HCT116 (cell line): ENCODE data around the gene EYA4. TPM values are rescaled to one million over a fixed set of nuclear protein-coding genes. Genes with fewer than 3 reads are reported as not detected.

Experiments used
- ATAC-seq: fragments of 200-7000 bp; cut with Tn5 transposase; 2 replicates; pipeline ENCODE4 v1.9.1; 2020; ENCODE audit warnings: mild to moderate bottlenecking, moderate library complexity
- BruUV-seq: library from RNA; stranded (reverse); fragments of 400-500 nt; replicated peaks from 2 replicates; lab custom pipeline; 2021; lab: Mats Ljungman, UMichigan
- CTCF ChIA-PET: fragments of 300-600 bp; sonication (Branson Sonifier 250); formaldehyde crosslinking; loops from one replicate; lab custom pipeline; 2021; ENCODE audit warnings: antibody characterized with exemption; lab: Charles Lee
- POLR2A ChIA-PET: fragments of 300-600, 350-600 bp; sonication (Branson Sonifier 250); formaldehyde crosslinking; loops from one replicate; lab custom pipeline; 2021; ENCODE audit warnings: antibody characterized with exemption; lab: Charles Lee
- RAD21 ChIA-PET, 2 experiments: fragments of 300-600 bp; sonication (Branson Sonifier 250); formaldehyde crosslinking; loops; one replicate each; lab custom pipeline; 2023; ENCODE audit warnings: low total read pairs in 2 of 2; ENCODE audit not compliant: uncharacterized antibody in 2 of 2, unreplicated experiment in 2 of 2, low non-redundant PET in 1 of 2; lab: Charles Lee
- DNase-seq: peaks from one replicate; pipeline ENCODE4 v3.0.0-alpha.2; 2010; ENCODE audit warnings: low read depth, low spot score
- H2AFZ ChIP-seq: fragments of 200-600 bp; shearing (Covaris generic), sonication (generic); 2 replicates; pipeline ENCODE4 v1.6.1; 2017; ENCODE audit warnings: low read depth, mixed run types, mixed read lengths, antibody characterized with exemption, low read length; ENCODE audit not compliant: poor library complexity, severe bottlenecking
- H3K27ac ChIP-seq: 2 replicates; pipeline ENCODE4 v1.5.1; 2012; ENCODE audit warnings: low read depth, low read length
- H3K27me3 ChIP-seq: fragments of 200-600 bp; sonication (generic); 2 replicates; pipeline ENCODE4 v1.6.1; 2016; ENCODE audit warnings: mixed run types, low read length, mixed read lengths; ENCODE audit not compliant: insufficient read depth
- H3K36me3 ChIP-seq, 2 experiments: fragments of 200-500 bp in 1 of 2; fragments of 200-600 bp in 1 of 2; sonication (Bioruptor generic) in 1 of 2; sonication (generic) in 1 of 2; 2 replicates each; pipeline versions ENCODE4 v1.5.1 to v1.6.1; 2014 to 2016; ENCODE audit warnings: low read length in 2 of 2, inconsistent platforms in 1 of 2, mixed read lengths in 1 of 2, mixed run types in 1 of 2; ENCODE audit not compliant: insufficient read depth in 2 of 2, control insufficient read depth in 1 of 2
- H3K4me1 ChIP-seq, 2 experiments: fragments of 200-600 bp in 1 of 2; sonication (generic) in 1 of 2; 2 replicates each; pipeline versions ENCODE4 v1.5.1 to v1.6.1; 2012 to 2017; ENCODE audit warnings: low read length in 2 of 2, inconsistent platforms in 1 of 2, mild to moderate bottlenecking in 1 of 2, mixed read lengths in 1 of 2, mixed run types in 1 of 2, moderate library complexity in 1 of 2; ENCODE audit not compliant: insufficient read depth in 2 of 2, control insufficient read depth in 1 of 2
- H3K4me2 ChIP-seq: fragments of 200-600 bp; sonication (generic); 2 replicates; pipeline ENCODE4 v1.6.1; 2017; ENCODE audit warnings: mixed run types, low read length, mixed read lengths
- H3K4me3 ChIP-seq, 2 experiments: fragments of 200-600 bp in 1 of 2; sonication (generic) in 1 of 2; replicated peaks in 1 of 2; 2 replicates each; pipeline ENCODE4 v1.5.1; 2011 to 2016; ENCODE audit warnings: low read length in 2 of 2, control low read depth in 1 of 2, low read depth in 1 of 2, mild to moderate bottlenecking in 1 of 2, mixed read lengths in 1 of 2, mixed run types in 1 of 2
- H3K79me2 ChIP-seq: fragments of 200-600 bp; sonication (generic); 2 replicates; pipeline ENCODE4 v1.6.1; 2017; ENCODE audit warnings: mild to moderate bottlenecking, mixed run types, low read length, moderate library complexity, mixed read lengths; ENCODE audit not compliant: insufficient read depth
- H3K9ac ChIP-seq: fragments of 200-600 bp; sonication (generic); 2 replicates; pipeline ENCODE4 v1.6.1; 2016; ENCODE audit warnings: low read length, mixed read lengths
- H3K9me2 ChIP-seq: fragments of 200-600 bp; sonication (generic), shearing (Covaris generic); 2 replicates; pipeline ENCODE4 v1.6.1; 2017; ENCODE audit warnings: mixed run types, mild to moderate bottlenecking, moderate library complexity; ENCODE audit not compliant: insufficient read depth
- H3K9me3 ChIP-seq, 2 experiments: fragments of 200-500 bp in 1 of 2; fragments of 200-600 bp in 1 of 2; sonication (Bioruptor generic) in 1 of 2; sonication (generic) in 1 of 2; 2 replicates each; pipeline ENCODE4 v1.6.1; 2014 to 2017; ENCODE audit warnings: low read length in 2 of 2, mixed read lengths in 2 of 2, inconsistent platforms in 1 of 2, low read depth in 1 of 2, mild to moderate bottlenecking in 1 of 2, mixed run types in 1 of 2, moderate library complexity in 1 of 2; ENCODE audit not compliant: control insufficient read depth in 1 of 2, insufficient read depth in 1 of 2
- H4K20me1 ChIP-seq: fragments of 200-600 bp; sonication (generic), shearing (Covaris generic); 2 replicates; pipeline ENCODE4 v1.6.1; 2017; ENCODE audit warnings: mixed run types, mild to moderate bottlenecking, moderate library complexity; ENCODE audit not compliant: insufficient read depth
- ATF3 ChIP-seq: IDR thresholded peaks from 2 replicates; pipeline ENCODE4 v1.6.1; 2012
- CBX3 ChIP-seq: IDR thresholded peaks from 2 replicates; pipeline ENCODE4 v1.6.1; 2012; ENCODE audit warnings: low read depth
- CEBPB ChIP-seq: IDR thresholded peaks from 2 replicates; pipeline ENCODE4 v1.6.1; 2012; ENCODE audit warnings: low read depth
- ELF1 ChIP-seq: IDR thresholded peaks from 2 replicates; pipeline ENCODE4 v1.6.1; 2012; ENCODE audit warnings: low read depth, borderline replicate concordance
- EZH2 ChIP-seq: fragments of 200-600 bp; sonication (generic); IDR thresholded peaks from 2 replicates; pipeline ENCODE4 v1.6.1; 2017; ENCODE audit warnings: antibody characterized with exemption, mixed run types
- EZH2phosphoT487 ChIP-seq: fragments of 200-600 bp; IDR thresholded peaks from 2 replicates; pipeline ENCODE4 v1.6.1; 2018; ENCODE audit warnings: antibody characterized with exemption, borderline replicate concordance
- FOSL1 ChIP-seq: IDR thresholded peaks from 2 replicates; pipeline ENCODE4 v1.6.1; 2012; ENCODE audit warnings: low read depth
- JUND ChIP-seq: IDR thresholded peaks from 2 replicates; pipeline ENCODE4 v1.6.1; 2012
- RAD21 ChIP-seq: IDR thresholded peaks from 2 replicates; pipeline ENCODE4 v1.6.1; 2012; ENCODE audit warnings: low read depth, mild to moderate bottlenecking
- SP1 ChIP-seq: IDR thresholded peaks from 2 replicates; pipeline ENCODE4 v1.6.1; 2012; ENCODE audit warnings: low read depth
- SRF ChIP-seq: IDR thresholded peaks from 2 replicates; pipeline ENCODE4 v1.6.1; 2012; ENCODE audit warnings: low read depth
- TCF7L2 ChIP-seq: IDR thresholded peaks from 2 replicates; pipeline ENCODE4 v1.7.0; 2011; ENCODE audit warnings: borderline replicate concordance, inconsistent platforms; ENCODE audit not compliant: insufficient read depth, insufficient read length; ENCODE audit errors: extremely low read depth
- ZNF274 ChIP-seq: fragments of 200-500 bp; sonication (Bioruptor generic); IDR thresholded peaks from 2 replicates; pipeline ENCODE4 v1.6.1; 2014; ENCODE audit warnings: mild to moderate bottlenecking, low read depth, low read length, inconsistent platforms
- intact Hi-C: fragments of 100-400 bp; cut with micrococcal nuclease; formaldehyde crosslinking; loops from 2 replicates; pipeline ENCODE4 v1.10.0; 2022
- total RNA-seq: library from RNA; stranded (reverse); gene quantifications from one replicate; pipeline ENCODE4 v1.2.1, GENCODE V29; 2021; ENCODE audit not compliant: unreplicated experiment
- TF ChIP-seq, protein P1 (sequence below): IDR thresholded peaks from 2 replicates; pipeline ENCODE4 v1.6.1; 2011; ENCODE audit warnings: mild to moderate bottlenecking, low read length, moderate library complexity; ENCODE audit not compliant: insufficient replicate concordance; ENCODE audit errors: extremely low read depth
- TF ChIP-seq, protein P2 (sequence below): IDR thresholded peaks from 2 replicates; pipeline ENCODE4 v1.6.1; 2012; ENCODE audit warnings: low read depth
- TF ChIP-seq, protein P3 (sequence below): IDR thresholded peaks from 2 replicates; pipeline ENCODE4 v1.6.1; 2012

Gene EYA4
- total RNA-seq, 1 experiment from 2014 or later: not detected

DNA sequence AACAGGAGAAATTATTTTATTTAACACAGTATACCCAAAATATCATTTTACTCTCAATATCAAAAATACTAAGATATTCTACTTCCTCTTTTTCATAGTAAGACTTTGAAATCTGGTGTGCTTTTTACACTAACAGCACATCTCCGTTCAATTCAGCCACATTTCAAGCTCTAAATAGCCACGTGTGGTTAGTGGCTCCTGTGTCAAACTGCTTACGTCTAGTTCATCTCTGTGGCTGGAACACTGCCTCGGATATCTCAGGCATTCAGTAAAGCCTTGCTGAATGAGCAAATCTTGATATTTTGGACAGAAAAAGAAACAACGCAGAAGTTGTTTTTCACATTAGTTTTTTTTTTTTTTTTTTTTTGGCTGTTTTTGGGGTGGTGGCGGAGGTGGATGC, 136.1 kb downstream of the EYA4 start:
- Histone ChIP-seq H3K9me3 (no peaks in the 10 kb centered on the region), H3K4me3 (no peak overlapping the region), H2AFZ (no peak overlapping the region), H4K20me1 (no peaks in the 10 kb centered on the region), H3K27me3 (0 out of 2 replicates have a peak, but pooled peaks cover 4% of the 10 kb centered on the region), H3K27ac (no peak overlapping the region), H3K79me2 (no peaks in the 10 kb centered on the region), H3K4me1 (no peaks in the 10 kb centered on the region), H3K36me3 (no peaks in the 10 kb centered on the region), H3K4me2 (no peak overlapping the region), H3K9me2 (no peaks in the 10 kb centered on the region), H3K9ac (no peak overlapping the region)
- ATAC-seq (no peak), DNase-seq (no peak)
- intact Hi-C loops: no loop called here
- ChIA-PET CTCF (no interaction called here), RAD21 (no interaction called here), POLR2A (no interaction called here)
- no TSS peak for BruUV-seq
- TF ChIP-seq EZH2 (no peak), SP1 (no peak), ZNF274 (no peak), JUND (no peak), ELF1 (no peak), RAD21 (no peak), SRF (no peak), TCF7L2 (no peak), EZH2phosphoT487 (no peak), ATF3 (no peak), CEBPB (no peak), FOSL1 (no peak), CBX3 (no peak)
- TF ChIP-seq, protein P1, sequence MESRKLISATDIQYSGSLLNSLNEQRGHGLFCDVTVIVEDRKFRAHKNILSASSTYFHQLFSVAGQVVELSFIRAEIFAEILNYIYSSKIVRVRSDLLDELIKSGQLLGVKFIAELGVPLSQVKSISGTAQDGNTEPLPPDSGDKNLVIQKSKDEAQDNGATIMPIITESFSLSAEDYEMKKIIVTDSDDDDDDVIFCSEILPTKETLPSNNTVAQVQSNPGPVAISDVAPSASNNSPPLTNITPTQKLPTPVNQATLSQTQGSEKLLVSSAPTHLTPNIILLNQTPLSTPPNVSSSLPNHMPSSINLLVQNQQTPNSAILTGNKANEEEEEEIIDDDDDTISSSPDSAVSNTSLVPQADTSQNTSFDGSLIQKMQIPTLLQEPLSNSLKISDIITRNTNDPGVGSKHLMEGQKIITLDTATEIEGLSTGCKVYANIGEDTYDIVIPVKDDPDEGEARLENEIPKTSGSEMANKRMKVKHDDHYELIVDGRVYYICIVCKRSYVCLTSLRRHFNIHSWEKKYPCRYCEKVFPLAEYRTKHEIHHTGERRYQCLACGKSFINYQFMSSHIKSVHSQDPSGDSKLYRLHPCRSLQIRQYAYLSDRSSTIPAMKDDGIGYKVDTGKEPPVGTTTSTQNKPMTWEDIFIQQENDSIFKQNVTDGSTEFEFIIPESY: no peak
- TF ChIP-seq, protein P2, sequence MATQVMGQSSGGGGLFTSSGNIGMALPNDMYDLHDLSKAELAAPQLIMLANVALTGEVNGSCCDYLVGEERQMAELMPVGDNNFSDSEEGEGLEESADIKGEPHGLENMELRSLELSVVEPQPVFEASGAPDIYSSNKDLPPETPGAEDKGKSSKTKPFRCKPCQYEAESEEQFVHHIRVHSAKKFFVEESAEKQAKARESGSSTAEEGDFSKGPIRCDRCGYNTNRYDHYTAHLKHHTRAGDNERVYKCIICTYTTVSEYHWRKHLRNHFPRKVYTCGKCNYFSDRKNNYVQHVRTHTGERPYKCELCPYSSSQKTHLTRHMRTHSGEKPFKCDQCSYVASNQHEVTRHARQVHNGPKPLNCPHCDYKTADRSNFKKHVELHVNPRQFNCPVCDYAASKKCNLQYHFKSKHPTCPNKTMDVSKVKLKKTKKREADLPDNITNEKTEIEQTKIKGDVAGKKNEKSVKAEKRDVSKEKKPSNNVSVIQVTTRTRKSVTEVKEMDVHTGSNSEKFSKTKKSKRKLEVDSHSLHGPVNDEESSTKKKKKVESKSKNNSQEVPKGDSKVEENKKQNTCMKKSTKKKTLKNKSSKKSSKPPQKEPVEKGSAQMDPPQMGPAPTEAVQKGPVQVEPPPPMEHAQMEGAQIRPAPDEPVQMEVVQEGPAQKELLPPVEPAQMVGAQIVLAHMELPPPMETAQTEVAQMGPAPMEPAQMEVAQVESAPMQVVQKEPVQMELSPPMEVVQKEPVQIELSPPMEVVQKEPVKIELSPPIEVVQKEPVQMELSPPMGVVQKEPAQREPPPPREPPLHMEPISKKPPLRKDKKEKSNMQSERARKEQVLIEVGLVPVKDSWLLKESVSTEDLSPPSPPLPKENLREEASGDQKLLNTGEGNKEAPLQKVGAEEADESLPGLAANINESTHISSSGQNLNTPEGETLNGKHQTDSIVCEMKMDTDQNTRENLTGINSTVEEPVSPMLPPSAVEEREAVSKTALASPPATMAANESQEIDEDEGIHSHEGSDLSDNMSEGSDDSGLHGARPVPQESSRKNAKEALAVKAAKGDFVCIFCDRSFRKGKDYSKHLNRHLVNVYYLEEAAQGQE: no peak
- TF ChIP-seq, protein P3, sequence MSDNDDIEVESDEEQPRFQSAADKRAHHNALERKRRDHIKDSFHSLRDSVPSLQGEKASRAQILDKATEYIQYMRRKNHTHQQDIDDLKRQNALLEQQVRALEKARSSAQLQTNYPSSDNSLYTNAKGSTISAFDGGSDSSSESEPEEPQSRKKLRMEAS: no peak
